HG03175 (cell line): ENCODE results near the gene PCGF2.
A peak's percentile ranks its signal among the peaks of the same experiment; 100 is the strongest.

Experiments
- ATAC-seq: cut with Tn5 transposase; IDR thresholded peaks from one replicate; pipeline ENCODE4 v1.9.1; 2021; ENCODE audit warnings: mild to moderate bottlenecking, moderate library complexity; ENCODE audit not compliant: unreplicated experiment

The PCGF2 gene

DNA sequence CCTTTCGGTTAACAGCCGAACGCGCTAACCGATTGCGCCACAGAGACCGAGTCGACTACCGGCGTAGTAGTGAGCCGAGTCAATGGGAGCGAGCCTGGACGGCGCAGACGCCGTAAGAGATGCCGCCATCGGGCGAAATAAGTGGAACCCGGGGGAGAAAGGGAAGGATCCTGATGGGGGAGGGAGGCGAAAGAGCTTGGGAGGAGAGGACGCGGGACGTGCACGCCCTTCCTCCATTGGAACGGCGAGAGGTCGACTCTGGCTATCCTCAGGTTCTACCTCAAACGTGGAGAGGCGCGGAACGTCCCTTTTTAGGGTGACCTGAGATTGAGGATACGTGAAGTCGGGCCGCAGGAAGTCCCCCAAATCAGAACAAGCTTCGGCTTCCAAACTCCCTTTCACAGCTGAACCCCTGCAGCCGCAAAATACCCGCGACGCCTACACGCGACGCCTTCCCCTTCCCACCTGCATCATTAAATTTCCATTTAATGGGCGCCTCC lies 3.7 kb upstream of the PCGF2 start:
- ATAC-seq = peak; percentile 1

- ATAC-seq = no peak
Observed at GRCh38 chr17:38751144-38751807, 3.1 kb upstream of the PCGF2 start.

DNA sequence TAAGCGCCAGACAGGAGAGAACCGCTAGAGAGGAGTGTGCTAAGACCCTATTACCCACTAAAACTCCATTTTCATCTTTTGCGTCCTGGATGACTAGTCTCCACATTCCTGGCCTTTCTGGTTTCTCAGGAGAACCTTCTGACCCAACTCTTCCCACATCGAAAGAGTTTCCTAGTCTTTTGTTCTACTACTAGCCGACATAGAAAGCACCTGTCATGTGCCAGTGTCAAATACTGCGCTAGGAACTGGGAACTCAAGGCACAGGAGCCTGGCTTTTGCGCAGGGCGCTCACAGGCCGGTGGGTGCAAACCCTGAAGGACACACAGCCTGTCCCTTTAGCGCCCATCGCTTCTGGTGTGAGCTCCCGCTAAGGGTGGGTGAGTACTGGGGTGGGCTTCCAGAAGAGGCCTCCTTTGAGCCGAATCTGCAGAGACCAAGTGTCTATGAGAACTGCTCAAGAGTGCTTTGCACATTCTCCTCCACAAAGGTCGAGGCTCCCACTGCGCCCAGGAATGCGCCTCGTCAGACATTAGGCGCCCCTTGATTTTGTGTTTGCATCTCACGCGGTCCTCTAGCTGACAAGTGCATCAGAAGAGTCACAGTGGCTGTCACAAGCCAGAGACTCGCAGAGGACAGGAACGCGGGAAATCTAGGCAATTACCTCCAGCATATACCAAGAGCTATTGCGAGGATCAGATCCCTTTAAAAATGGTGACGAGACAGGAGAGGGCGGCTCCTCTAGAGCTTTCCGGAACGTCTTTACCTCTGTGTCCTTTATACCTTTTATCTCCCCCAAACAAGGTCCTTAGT lies 2.4 kb upstream of the PCGF2 start:
- no peak for ATAC-seq

DNA sequence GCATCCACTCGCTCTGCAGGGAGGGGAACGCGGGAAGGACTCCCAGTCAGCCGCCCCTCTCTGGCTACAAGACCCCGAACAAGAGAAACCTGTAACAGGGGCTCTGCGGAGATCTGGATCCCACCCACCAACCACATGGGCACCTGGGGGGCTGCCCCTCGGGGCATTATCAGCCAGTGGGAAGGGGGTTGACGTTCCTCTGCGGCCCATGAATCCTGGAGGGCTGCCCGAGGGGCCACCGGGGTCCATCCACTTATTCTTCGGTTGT lies 1.8 kb upstream of the PCGF2 start:
- ATAC-seq = no peak

- no peak for ATAC-seq
Observed at GRCh38 chr17:38749223-38750043, 1.3 kb upstream of the PCGF2 start.

- no peak for ATAC-seq
Observed at GRCh38 chr17:38748892-38749222, 721 bp upstream of the PCGF2 start.

- no peak for ATAC-seq
Observed at GRCh38 chr17:38747463-38748148, 530 bp downstream of the PCGF2 start.

- ATAC-seq = no peak
Observed at GRCh38 chr17:38746849-38747462, 1.2 kb downstream of the PCGF2 start.

DNA sequence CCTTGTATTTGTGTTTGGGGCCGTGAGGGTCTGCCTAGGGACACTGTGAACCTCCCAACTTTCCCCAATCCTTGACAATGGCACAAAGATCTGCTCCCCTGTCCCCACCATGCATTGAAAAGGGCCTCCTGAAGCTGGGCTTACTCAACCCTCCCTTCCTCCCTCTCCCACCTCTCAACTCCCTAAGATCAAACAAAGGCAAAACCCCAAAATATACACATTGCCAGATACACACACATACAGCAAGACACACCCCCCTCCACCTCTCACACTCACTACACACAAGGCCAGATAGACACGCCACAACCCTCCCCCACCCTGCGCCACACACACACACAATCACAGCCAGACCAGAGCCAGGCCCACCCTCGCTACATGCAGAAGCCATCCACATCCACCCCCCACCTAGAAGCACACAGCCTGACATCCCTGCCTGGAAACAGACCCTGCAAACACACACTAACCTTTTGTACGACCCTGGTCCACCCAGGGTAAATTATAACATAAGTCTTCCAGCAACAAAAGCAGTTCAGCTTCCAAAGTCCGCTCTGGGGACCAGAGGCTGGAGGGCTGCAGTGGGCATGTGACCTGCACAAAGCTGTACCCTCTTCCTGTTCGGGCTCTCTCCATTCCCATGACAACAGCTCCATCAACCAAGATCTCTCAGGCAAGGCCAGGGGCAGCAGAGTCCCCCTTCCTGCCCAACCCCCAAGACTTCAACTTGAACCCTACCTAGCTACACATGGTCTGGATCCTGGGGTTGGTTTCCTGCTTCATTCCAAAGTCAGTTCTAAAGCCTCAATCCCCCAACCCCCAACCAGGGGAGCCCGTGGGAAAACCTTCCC lies 1.9 kb downstream of the PCGF2 start:
- ATAC-seq = no peak

- no peak for ATAC-seq
Observed at GRCh38 chr17:38745545-38745944, 2.6 kb downstream of the PCGF2 start.

DNA sequence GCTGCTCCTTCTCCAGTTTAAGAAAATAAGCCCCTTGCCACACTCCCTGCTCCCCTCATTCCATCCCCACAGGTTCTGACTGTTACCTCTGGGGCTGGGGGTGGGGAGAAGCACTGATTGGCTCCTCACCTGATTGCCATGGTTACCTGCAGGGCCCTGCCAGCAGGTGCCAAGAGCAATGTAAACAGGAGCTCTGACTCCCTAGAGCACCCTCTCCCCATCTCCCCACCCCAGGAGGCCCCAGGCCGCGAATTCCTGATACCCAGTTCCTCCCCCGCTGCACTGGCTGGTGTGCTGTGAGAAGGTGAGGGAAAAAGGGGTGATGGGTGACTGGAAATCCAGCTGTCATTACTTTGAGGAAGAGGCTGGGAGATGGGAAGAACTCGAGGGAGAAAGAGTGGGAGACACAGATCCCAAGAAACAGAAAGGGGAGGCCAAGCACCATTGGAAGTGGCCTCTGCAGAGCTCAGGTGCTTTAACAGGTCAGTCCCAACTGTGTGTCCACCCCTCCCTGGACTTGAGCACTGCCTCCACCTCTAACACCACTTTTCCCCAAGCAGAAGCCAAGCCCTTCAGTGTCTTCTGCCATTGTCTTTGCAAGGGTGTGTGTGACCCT lies 4.5 kb downstream of the PCGF2 start:
- ATAC-seq = no peak

- no peak for ATAC-seq
Observed at GRCh38 chr17:38742411-38743308, 5.5 kb downstream of the PCGF2 start.

DNA sequence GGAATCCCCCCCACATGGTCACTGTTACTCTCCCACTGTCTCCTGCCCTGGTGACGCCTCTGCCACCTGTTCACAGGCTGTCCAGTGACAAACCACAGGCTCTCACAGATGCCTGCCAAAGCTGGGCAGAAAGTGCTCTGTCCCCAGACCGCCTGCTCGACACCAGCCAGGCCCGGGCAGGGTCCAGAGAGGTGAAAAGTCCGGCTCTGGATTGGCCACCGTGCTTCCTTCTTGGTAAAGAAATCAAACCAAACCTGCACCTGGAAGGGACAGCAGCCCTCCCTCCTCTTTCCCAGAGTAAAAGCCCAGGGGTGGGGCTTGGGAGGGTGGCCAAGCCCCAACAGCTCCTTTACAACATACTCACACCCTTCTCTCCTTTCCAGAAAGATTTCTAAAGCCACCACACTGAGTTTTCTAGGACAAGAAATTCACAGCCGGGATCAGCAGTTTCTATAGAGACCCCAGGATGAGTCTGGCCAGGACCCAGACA lies 6.2 kb downstream of the PCGF2 start:
- ATAC-seq = no peak

- ATAC-seq = no peak
Observed at GRCh38 chr17:38741461-38741860, 6.7 kb downstream of the PCGF2 start.

GRCh38 chr17:38740806-38741205 lies 7.3 kb downstream of the PCGF2 start:
- no peak for ATAC-seq

DNA sequence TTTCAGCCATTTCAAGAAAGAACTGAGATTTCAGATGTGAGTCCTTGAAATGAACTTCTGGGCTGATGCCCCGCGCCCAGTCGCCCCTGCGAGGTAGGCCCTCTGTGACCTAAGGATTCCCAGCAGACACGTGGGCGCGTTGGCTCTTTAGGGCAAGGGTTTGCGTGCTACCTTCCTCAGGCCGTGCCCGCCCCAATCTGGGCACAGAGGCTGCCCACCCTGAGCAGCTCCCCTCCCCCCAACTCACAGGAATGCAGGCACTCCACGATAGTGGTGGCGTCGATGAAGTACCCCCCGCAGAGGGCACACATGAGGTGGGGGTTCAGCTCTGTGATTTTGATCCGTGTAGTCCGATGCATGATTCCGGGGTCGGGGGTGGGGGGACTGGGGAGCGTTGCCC lies 8.1 kb downstream of the PCGF2 start:
- ATAC-seq = no peak

DNA sequence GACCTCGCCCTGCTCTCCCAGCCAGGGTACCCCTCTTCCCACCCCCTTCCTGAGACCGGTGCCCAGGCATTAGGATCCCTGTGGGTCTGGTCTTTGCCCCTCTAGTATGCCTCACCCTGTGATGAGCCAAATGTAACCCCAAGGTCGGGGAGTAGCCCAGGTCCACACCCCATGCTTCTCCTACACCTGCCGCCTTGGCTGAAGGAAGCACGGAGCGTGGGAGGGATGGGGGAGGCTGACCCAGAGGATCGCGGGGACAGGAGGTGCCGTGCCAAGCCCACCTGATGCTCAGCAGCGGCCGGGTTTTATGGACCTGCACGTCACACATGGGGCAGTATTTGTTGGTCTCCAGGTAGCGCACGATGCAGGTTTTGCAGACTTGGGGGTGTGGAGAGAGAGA lies 8.8 kb downstream of the PCGF2 start:
- no peak for ATAC-seq

GRCh38 chr17:38738686-38739085 lies 9.4 kb downstream of the PCGF2 start:
- ATAC-seq = no peak
